GM23338 (cell line): ENCODE results near the gene RPS6KA1. TPM values are rescaled to one million over a fixed set of nuclear protein-coding genes. Genes with fewer than 3 reads are reported as not detected.
A peak's percentile ranks its signal among the peaks of the same experiment; 100 is the strongest.

ENCODE experiments used
- ATAC-seq: fragments of 200-7000 bp; cut with Tn5 transposase; 3 replicates; pipeline ENCODE4 v1.9.1; 2020
- DNase-seq: peaks from one replicate; pipeline ENCODE4 v3.0.0-alpha.2; 2015; ENCODE audit warnings: low spot score
- H2AFZ ChIP-seq: fragments of 200-600 bp; sonication (generic); 2 replicates; pipeline ENCODE4 v1.8.0; 2016; ENCODE audit warnings: antibody characterized with exemption, mild to moderate bottlenecking, moderate library complexity
- H3F3A ChIP-seq: fragments of 200-600 bp; sonication (generic); replicated peaks from 2 replicates; pipeline ENCODE4 v1.8.0; 2017; ENCODE audit warnings: antibody characterized with exemption, mixed run types, low read depth
- H3K27ac ChIP-seq: fragments of 200-600 bp; sonication (generic); 2 replicates; pipeline ENCODE4 v1.6.1; 2016; ENCODE audit warnings: low read depth
- H3K27me3 ChIP-seq: fragments of 200-600 bp; sonication (generic); 2 replicates; pipeline ENCODE4 v1.8.0; 2016; ENCODE audit warnings: mild to moderate bottlenecking, mixed run types, moderate library complexity; ENCODE audit not compliant: insufficient read depth
- H3K36me3 ChIP-seq: fragments of 200-600 bp; sonication (generic); 2 replicates; pipeline ENCODE4 v1.8.0; 2016; ENCODE audit warnings: mild to moderate bottlenecking; ENCODE audit not compliant: insufficient read depth
- H3K4me1 ChIP-seq: fragments of 200-600 bp; sonication (generic); 2 replicates; pipeline ENCODE4 v1.8.0; 2016; ENCODE audit warnings: mild to moderate bottlenecking, moderate library complexity; ENCODE audit not compliant: insufficient read depth
- H3K4me2 ChIP-seq: fragments of 200-600 bp; sonication (generic); 2 replicates; pipeline ENCODE4 v1.7.1; 2017; ENCODE audit warnings: mixed run types
- H3K4me3 ChIP-seq: fragments of 200-600 bp; sonication (generic); 2 replicates; pipeline ENCODE4 v1.6.1; 2016; ENCODE audit warnings: mixed run types
- H3K79me2 ChIP-seq: fragments of 200-600 bp; sonication (generic); replicated peaks from 2 replicates; pipeline ENCODE4 v1.8.0; 2017; ENCODE audit warnings: mild to moderate bottlenecking; ENCODE audit not compliant: insufficient read depth
- H3K9me2 ChIP-seq: fragments of 200-600 bp; sonication (generic); 2 replicates; pipeline ENCODE4 v1.8.0; 2017; ENCODE audit not compliant: insufficient read depth
- H4K20me1 ChIP-seq: fragments of 200-600 bp; sonication (generic); replicated peaks from 2 replicates; pipeline ENCODE4 v1.8.0; 2017; ENCODE audit warnings: mild to moderate bottlenecking; ENCODE audit not compliant: insufficient read depth
- H3K27ac Mint-ChIP-seq: 2 replicates; pipeline ENCODE4 v1.8.0; 2020; ENCODE audit warnings: inconsistent platforms, mild to moderate bottlenecking, moderate library complexity, mixed read lengths
- H3K27me3 Mint-ChIP-seq: 3 replicates; pipeline ENCODE4 v1.8.0; 2022; ENCODE audit warnings: low read depth, mild to moderate bottlenecking, moderate library complexity, mixed read lengths, inconsistent platforms; ENCODE audit not compliant: insufficient read depth, poor library complexity
- H3K36me3 Mint-ChIP-seq: 3 replicates; pipeline ENCODE4 v1.8.0; 2021; ENCODE audit warnings: low read depth, mild to moderate bottlenecking, inconsistent platforms, moderate library complexity, mixed read lengths
- H3K4me1 Mint-ChIP-seq: 3 replicates; pipeline ENCODE4 v1.8.0; 2020; ENCODE audit warnings: mild to moderate bottlenecking, inconsistent platforms, mixed read lengths
- H3K4me3 Mint-ChIP-seq: 3 replicates; pipeline ENCODE4 v1.8.0; 2021; ENCODE audit warnings: moderate library complexity, mild to moderate bottlenecking, inconsistent platforms, mixed read lengths
- H3K9me3 Mint-ChIP-seq: 3 replicates; pipeline ENCODE4 v1.8.0; 2020; ENCODE audit warnings: moderate library complexity, mild to moderate bottlenecking, inconsistent platforms, mixed read lengths
- CREB1 ChIP-seq: fragments of 250-450 bp; sonication (Bioruptor Pico); IDR thresholded peaks from 2 replicates; pipeline ENCODE4 v1.5.0; 2020; ENCODE audit warnings: low read depth, mild to moderate bottlenecking, moderate library complexity
- JUNB ChIP-seq: IDR thresholded peaks from one replicate; pipeline ENCODE4 v1.6.1; 2016; ENCODE audit warnings: antibody characterized with exemption; ENCODE audit not compliant: unreplicated experiment
- NANOG ChIP-seq: IDR thresholded peaks from 2 replicates; pipeline ENCODE4 v1.6.1; 2016; ENCODE audit warnings: antibody characterized with exemption, borderline replicate concordance
- POLR2AphosphoS5 ChIP-seq: IDR thresholded peaks from 2 replicates; pipeline ENCODE4 v1.6.1; 2016; ENCODE audit warnings: antibody characterized with exemption, low read depth
- STAT1 ChIP-seq: IDR thresholded peaks from one replicate; pipeline ENCODE4 v1.6.1; 2016; ENCODE audit warnings: antibody characterized with exemption; ENCODE audit not compliant: unreplicated experiment
- ZNF114 ChIP-seq: fragments of 250-450 bp; sonication (Bioruptor Pico); IDR thresholded peaks from 2 replicates; pipeline ENCODE4 v1.5.0; 2020; ENCODE audit warnings: mild to moderate bottlenecking, moderate library complexity
- ZNF331 ChIP-seq: fragments of 250-450 bp; sonication (Bioruptor Pico); IDR thresholded peaks from 2 replicates; pipeline ENCODE4 v1.5.0; 2020; ENCODE audit warnings: low read depth, mild to moderate bottlenecking, moderate library complexity
- polyA plus RNA-seq: library from polyadenylated mRNA; unstranded; fragments of >200 nt; fragmentation: Nextera tagmentation; extraction: Ambion mirVana; gene quantifications from 2 replicates; pipeline ENCODE4 v1.2.1, GENCODE V29; 2016
- total RNA-seq: library from RNA; depleted of rRNA; stranded (reverse); fragments of >200 nt; shearing (Covaris generic); gene quantifications from 2 replicates; pipeline ENCODE4 v1.2.3, GENCODE V29; 2014
- TF ChIP-seq, protein P1 (sequence below), 2 experiments: fragments of 200-600 bp in 1 of 2; sonication (generic) in 1 of 2; conservative IDR thresholded peaks; 2 replicates each; pipeline versions ENCODE4 v1.5.1 to v1.6.1; 2016 to 2017; ENCODE audit warnings: antibody characterized with exemption in 2 of 2, low read depth in 2 of 2, mild to moderate bottlenecking in 2 of 2, moderate library complexity in 1 of 2
- TF ChIP-seq, protein P2 (sequence below): IDR thresholded peaks from 2 replicates; pipeline ENCODE4 v1.6.1; 2016; ENCODE audit warnings: antibody characterized with exemption
- TF ChIP-seq, protein P3 (sequence below): fragments of 250-450 bp; sonication (Bioruptor Pico); IDR thresholded peaks from 2 replicates; pipeline ENCODE4 v1.5.0; 2020; ENCODE audit warnings: mild to moderate bottlenecking, moderate library complexity

The RPS6KA1 gene
- total and polyA plus RNA-seq, 2 experiments from 2014 or later = 28.3 to 68.6 TPM

DNA sequence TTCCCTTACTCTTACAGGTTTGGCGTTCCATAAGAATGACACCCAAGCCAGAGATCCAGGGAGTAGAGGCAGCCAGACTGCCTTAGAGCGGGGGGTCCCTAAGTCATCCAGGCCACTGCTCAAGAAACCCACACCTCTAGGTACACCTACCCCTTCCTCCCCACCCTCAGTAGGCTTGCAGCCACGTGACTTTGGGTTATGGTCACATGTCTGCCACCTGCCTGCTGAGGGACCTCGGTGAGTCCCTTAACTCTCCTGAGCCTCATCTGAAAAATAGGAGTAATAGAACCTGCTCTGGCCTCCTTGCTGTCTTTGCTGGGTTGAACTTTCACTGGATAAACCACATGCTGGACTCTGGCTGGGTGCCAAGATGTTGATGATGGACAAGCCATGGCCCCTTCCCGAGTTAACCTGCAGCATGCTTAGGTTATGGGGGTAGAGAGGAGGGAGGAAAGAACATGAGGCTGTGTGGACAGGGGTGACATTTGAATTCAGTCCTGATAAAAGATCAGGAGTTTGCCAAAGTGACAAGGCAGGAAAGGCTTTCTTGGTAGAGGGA lies 4.5 kb downstream of the RPS6KA1 start:
- Mint-ChIP-seq H3K9me3 (no peaks in the 10 kb centered on the region), H3K36me3 (0 out of 3 replicates have a peak, but pooled peaks cover 4% of the 10 kb centered on the region), H3K4me1 (peaks cover 21% of the 10 kb centered on the region; the same call in 2 of the 3 replicates), H3K4me3 (no peak overlapping the region), H3K27ac (peak overlapping the region; percentile 82), H3K27me3 (peaks cover 5% of the 10 kb centered on the region)
- TF ChIP-seq NANOG (no peak), STAT1 (no peak), CREB1 (CRISPR knock-in tag) (no peak), POLR2AphosphoS5 (no peak), ZNF331 (CRISPR knock-in tag) (no peak), ZNF114 (CRISPR knock-in tag) (no peak)
- TF ChIP-seq, protein P1, sequence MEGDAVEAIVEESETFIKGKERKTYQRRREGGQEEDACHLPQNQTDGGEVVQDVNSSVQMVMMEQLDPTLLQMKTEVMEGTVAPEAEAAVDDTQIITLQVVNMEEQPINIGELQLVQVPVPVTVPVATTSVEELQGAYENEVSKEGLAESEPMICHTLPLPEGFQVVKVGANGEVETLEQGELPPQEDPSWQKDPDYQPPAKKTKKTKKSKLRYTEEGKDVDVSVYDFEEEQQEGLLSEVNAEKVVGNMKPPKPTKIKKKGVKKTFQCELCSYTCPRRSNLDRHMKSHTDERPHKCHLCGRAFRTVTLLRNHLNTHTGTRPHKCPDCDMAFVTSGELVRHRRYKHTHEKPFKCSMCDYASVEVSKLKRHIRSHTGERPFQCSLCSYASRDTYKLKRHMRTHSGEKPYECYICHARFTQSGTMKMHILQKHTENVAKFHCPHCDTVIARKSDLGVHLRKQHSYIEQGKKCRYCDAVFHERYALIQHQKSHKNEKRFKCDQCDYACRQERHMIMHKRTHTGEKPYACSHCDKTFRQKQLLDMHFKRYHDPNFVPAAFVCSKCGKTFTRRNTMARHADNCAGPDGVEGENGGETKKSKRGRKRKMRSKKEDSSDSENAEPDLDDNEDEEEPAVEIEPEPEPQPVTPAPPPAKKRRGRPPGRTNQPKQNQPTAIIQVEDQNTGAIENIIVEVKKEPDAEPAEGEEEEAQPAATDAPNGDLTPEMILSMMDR (conservative IDR thresholded peaks at IDR 0.05; ENCODE audit: low read depth in 2 of 2) = no peak
- DNase-seq (no peak), ATAC-seq (no peak)
- no peaks in the 10 kb centered on the region for H3K9me2 ChIP-seq
- no peak overlapping the region for H3K27ac ChIP-seq
- H3K27me3 ChIP-seq = no peaks in the 10 kb centered on the region
- H3K4me3 ChIP-seq = no peak overlapping the region
- peaks cover 19% of the 10 kb centered on the region for H3K4me1 ChIP-seq
- no peak overlapping the region for H3K4me2 ChIP-seq
- H2AFZ ChIP-seq = no peak overlapping the region
- H3F3A ChIP-seq = peaks cover 9% of the 10 kb centered on the region; the same call in 1 of the 2 replicates
- H4K20me1 ChIP-seq = peaks cover 16% of the 10 kb centered on the region
- peaks cover 37% of the 10 kb centered on the region for H3K79me2 ChIP-seq
- no peaks in the 10 kb centered on the region for H3K36me3 ChIP-seq

DNA sequence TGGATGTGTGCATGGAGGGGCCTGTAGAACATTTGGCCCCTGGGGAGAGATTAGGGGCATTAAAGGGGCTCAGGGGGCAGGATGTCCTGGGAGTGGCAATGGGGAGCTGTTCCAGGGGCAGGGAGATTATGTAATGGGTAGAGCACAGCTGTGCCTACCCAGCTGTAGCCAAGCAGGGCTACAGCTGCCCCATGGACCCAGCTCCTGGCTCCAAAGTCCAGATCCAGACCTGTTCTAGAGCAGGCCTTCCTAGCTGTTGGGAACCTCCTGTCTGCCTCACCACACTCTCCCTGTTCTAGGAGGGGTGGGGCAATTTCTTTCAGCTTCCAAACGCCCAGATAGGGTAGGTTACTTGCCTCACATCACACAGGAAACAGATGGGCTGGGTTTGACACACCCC lies 5.6 kb downstream of the RPS6KA1 start:
- Mint-ChIP-seq H3K36me3 (0 out of 3 replicates have a peak, but pooled peaks cover 4% of the 10 kb centered on the region), H3K27me3 (peaks cover 2% of the 10 kb centered on the region), H3K4me3 (no peak overlapping the region), H3K27ac (no peak overlapping the region), H3K9me3 (no peaks in the 10 kb centered on the region), H3K4me1 (peaks cover 21% of the 10 kb centered on the region; the same call in 2 of the 3 replicates)
- DNase-seq (no peak), ATAC-seq (no peak)
- Histone ChIP-seq H2AFZ (no peak overlapping the region), H3K4me2 (no peak overlapping the region), H3K4me3 (no peak overlapping the region), H3K27ac (no peak overlapping the region), H3K79me2 (peaks cover 37% of the 10 kb centered on the region), H3K4me1 (peaks cover 17% of the 10 kb centered on the region), H3K27me3 (no peaks in the 10 kb centered on the region), H4K20me1 (peaks cover 22% of the 10 kb centered on the region), H3K36me3 (no peaks in the 10 kb centered on the region), H3F3A (peaks cover 9% of the 10 kb centered on the region; the same call in 1 of the 2 replicates), H3K9me2 (no peaks in the 10 kb centered on the region)
- TF ChIP-seq ZNF114 (CRISPR knock-in tag) = no peak
- TF ChIP-seq, protein P2, sequence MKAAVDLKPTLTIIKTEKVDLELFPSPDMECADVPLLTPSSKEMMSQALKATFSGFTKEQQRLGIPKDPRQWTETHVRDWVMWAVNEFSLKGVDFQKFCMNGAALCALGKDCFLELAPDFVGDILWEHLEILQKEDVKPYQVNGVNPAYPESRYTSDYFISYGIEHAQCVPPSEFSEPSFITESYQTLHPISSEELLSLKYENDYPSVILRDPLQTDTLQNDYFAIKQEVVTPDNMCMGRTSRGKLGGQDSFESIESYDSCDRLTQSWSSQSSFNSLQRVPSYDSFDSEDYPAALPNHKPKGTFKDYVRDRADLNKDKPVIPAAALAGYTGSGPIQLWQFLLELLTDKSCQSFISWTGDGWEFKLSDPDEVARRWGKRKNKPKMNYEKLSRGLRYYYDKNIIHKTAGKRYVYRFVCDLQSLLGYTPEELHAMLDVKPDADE = no peak
- TF ChIP-seq JUNB = no peak
- no peak for TF ChIP-seq CREB1 (CRISPR knock-in tag)
- TF ChIP-seq, protein P1 (conservative IDR thresholded peaks at IDR 0.05; ENCODE audit: low read depth in 2 of 2) = no peak
- no peak for TF ChIP-seq NANOG
- TF ChIP-seq, protein P3, sequence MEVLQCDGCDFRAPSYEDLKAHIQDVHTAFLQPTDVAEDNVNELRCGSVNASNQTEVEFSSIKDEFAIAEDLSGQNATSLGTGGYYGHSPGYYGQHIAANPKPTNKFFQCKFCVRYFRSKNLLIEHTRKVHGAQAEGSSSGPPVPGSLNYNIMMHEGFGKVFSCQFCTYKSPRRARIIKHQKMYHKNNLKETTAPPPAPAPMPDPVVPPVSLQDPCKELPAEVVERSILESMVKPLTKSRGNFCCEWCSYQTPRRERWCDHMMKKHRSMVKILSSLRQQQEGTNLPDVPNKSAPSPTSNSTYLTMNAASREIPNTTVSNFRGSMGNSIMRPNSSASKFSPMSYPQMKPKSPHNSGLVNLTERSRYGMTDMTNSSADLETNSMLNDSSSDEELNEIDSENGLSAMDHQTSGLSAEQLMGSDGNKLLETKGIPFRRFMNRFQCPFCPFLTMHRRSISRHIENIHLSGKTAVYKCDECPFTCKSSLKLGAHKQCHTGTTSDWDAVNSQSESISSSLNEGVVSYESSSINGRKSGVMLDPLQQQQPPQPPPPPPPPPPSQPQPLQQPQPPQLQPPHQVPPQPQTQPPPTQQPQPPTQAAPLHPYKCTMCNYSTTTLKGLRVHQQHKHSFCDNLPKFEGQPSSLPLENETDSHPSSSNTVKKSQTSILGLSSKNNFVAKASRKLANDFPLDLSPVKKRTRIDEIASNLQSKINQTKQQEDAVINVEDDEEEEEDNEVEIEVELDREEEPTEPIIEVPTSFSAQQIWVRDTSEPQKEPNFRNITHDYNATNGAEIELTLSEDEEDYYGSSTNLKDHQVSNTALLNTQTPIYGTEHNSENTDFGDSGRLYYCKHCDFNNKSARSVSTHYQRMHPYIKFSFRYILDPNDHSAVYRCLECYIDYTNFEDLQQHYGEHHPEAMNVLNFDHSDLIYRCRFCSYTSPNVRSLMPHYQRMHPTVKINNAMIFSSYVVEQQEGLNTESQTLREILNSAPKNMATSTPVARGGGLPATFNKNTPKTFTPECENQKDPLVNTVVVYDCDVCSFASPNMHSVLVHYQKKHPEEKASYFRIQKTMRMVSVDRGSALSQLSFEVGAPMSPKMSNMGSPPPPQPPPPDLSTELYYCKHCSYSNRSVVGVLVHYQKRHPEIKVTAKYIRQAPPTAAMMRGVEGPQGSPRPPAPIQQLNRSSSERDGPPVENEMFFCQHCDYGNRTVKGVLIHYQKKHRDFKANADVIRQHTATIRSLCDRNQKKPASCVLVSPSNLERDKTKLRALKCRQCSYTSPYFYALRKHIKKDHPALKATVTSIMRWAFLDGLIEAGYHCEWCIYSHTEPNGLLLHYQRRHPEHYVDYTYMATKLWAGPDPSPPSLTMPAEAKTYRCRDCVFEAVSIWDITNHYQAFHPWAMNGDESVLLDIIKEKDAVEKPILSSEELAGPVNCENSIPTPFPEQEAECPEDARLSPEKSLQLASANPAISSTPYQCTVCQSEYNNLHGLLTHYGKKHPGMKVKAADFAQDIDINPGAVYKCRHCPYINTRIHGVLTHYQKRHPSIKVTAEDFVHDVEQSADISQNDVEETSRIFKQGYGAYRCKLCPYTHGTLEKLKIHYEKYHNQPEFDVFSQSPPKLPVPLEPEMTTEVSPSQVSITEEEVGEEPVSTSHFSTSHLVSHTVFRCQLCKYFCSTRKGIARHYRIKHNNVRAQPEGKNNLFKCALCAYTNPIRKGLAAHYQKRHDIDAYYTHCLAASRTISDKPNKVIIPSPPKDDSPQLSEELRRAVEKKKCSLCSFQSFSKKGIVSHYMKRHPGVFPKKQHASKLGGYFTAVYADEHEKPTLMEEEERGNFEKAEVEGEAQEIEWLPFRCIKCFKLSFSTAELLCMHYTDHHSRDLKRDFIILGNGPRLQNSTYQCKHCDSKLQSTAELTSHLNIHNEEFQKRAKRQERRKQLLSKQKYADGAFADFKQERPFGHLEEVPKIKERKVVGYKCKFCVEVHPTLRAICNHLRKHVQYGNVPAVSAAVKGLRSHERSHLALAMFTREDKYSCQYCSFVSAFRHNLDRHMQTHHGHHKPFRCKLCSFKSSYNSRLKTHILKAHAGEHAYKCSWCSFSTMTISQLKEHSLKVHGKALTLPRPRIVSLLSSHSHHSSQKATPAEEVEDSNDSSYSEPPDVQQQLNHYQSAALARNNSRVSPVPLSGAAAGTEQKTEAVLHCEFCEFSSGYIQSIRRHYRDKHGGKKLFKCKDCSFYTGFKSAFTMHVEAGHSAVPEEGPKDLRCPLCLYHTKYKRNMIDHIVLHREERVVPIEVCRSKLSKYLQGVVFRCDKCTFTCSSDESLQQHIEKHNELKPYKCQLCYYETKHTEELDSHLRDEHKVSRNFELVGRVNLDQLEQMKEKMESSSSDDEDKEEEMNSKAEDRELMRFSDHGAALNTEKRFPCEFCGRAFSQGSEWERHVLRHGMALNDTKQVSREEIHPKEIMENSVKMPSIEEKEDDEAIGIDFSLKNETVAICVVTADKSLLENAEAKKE = no peak
